GM23248 (cell line): Measurements from ENCODE around the gene IL36G. TPM values are rescaled to one million over a fixed set of nuclear protein-coding genes. Genes with fewer than 3 reads are reported as not detected.

Experiments used
- DNase-seq: peaks from one replicate; pipeline ENCODE4 v3.0.0-alpha.2; 2015
- H2AFZ ChIP-seq: fragments of 200-600 bp; sonication (generic); 2 replicates; pipeline ENCODE4 v1.6.1; 2016; ENCODE audit warnings: antibody characterized with exemption
- H3F3A ChIP-seq: fragments of 200-600 bp; sonication (generic); 2 replicates; pipeline ENCODE4 v1.6.1; 2016; ENCODE audit warnings: mild to moderate bottlenecking, antibody characterized with exemption, mixed run types; ENCODE audit not compliant: insufficient read depth
- H3K27ac ChIP-seq: fragments of 200-600 bp; sonication (generic); 2 replicates; pipeline ENCODE4 v1.5.1; 2016; ENCODE audit warnings: mild to moderate bottlenecking
- H3K27me3 ChIP-seq: fragments of 200-600 bp; sonication (generic); replicated peaks from 2 replicates; pipeline ENCODE4 v1.6.1; 2016; ENCODE audit warnings: mild to moderate bottlenecking; ENCODE audit not compliant: insufficient read depth
- H3K36me3 ChIP-seq: fragments of 200-600 bp; sonication (generic); 2 replicates; pipeline ENCODE4 v1.6.1; 2016; ENCODE audit warnings: low read depth, mild to moderate bottlenecking
- H3K4me1 ChIP-seq: fragments of 200-600 bp; sonication (generic); 2 replicates; pipeline ENCODE4 v1.6.1; 2016; ENCODE audit warnings: mild to moderate bottlenecking; ENCODE audit not compliant: insufficient read depth
- H3K4me2 ChIP-seq: fragments of 200-600 bp; sonication (generic); one replicate; pipeline ENCODE4 v1.6.1; 2016; ENCODE audit warnings: mild to moderate bottlenecking; ENCODE audit not compliant: unreplicated experiment
- H3K4me3 ChIP-seq: fragments of 200-600 bp; sonication (generic); 2 replicates; pipeline ENCODE4 v1.5.1; 2016; ENCODE audit warnings: mild to moderate bottlenecking
- H3K79me2 ChIP-seq: fragments of 200-600 bp; sonication (generic); 2 replicates; pipeline ENCODE4 v1.6.1; 2016; ENCODE audit warnings: mild to moderate bottlenecking; ENCODE audit not compliant: insufficient read depth
- H3K9ac ChIP-seq: fragments of 200-600 bp; sonication (generic); 2 replicates; pipeline ENCODE4 v1.6.1; 2016; ENCODE audit warnings: mild to moderate bottlenecking
- H3K9me2 ChIP-seq: fragments of 200-600 bp; sonication (generic); 2 replicates; pipeline ENCODE4 v1.6.1; 2016; ENCODE audit warnings: mixed run types, mild to moderate bottlenecking, moderate library complexity; ENCODE audit not compliant: insufficient read depth
- H3K9me3 ChIP-seq: fragments of 200-600 bp; sonication (generic); one replicate; pipeline ENCODE4 v1.6.1; 2017; ENCODE audit warnings: low read depth
- H4K20me1 ChIP-seq: fragments of 200-600 bp; sonication (generic); 2 replicates; pipeline ENCODE4 v1.6.0; 2016; ENCODE audit not compliant: insufficient read depth
- EZH2 ChIP-seq: fragments of 200-600 bp; sonication (generic); IDR thresholded peaks from 2 replicates; pipeline ENCODE4 v1.6.1; 2018; ENCODE audit warnings: antibody characterized with exemption, mild to moderate bottlenecking; ENCODE audit not compliant: insufficient read depth, poor library complexity, severe bottlenecking
- EZH2phosphoT487 ChIP-seq: fragments of 200-600 bp; sonication (generic); IDR thresholded peaks from 2 replicates; pipeline ENCODE4 v1.6.1; 2018; ENCODE audit warnings: antibody characterized with exemption, moderate library complexity, mild to moderate bottlenecking, low read depth; ENCODE audit not compliant: insufficient read depth
- WGBS, 2 experiments: methylation state at CpG; one replicate each; pipeline ENCODE4 v1.1.6; 2015 to 2017; ENCODE audit warnings: low lambda C conversion rate in 2 of 2, low coverage in 1 of 2; ENCODE audit errors: missing lambda C conversion rate in 2 of 2; 5-methylcytosine and 5-hydroxymethylcytosine counted together
- in situ Hi-C: fragments of 300-500 bp; cut with MboI; formaldehyde crosslinking; loops from 2 replicates; pipeline ENCODE4 v1.15.0; 2020
- polyA plus RNA-seq: library from polyadenylated mRNA; unstranded; fragments of >200 nt; fragmentation: Nextera tagmentation; extraction: Ambion mirVana; gene quantifications from 2 replicates; pipeline ENCODE4 v1.2.1, GENCODE V29; 2016
- total RNA-seq: library from RNA; depleted of rRNA; stranded (reverse); fragments of >200 nt; shearing (Covaris generic); gene quantifications from 2 replicates; pipeline ENCODE4 v1.2.3, GENCODE V29; 2014

IL36G gene
- total and polyA plus RNA-seq, 2 experiments from 2014 or later: not detected

GRCh38 chr2:112973156-112973555 lies 4.7 kb upstream of the IL36G start:
- no peak overlapping the region for H2AFZ ChIP-seq
- no peaks in the 10 kb centered on the region for H3K9me3 ChIP-seq
- no peaks in the 10 kb centered on the region for H3K9me2 ChIP-seq
- no peaks in the 10 kb centered on the region for H4K20me1 ChIP-seq
- H3F3A ChIP-seq: no peaks in the 10 kb centered on the region
- 13 to 17% methylated on average over 2 of the region's 2 CpGs for WGBS, 2 experiments
- no peak for TF ChIP-seq EZH2phosphoT487
- no peak for TF ChIP-seq EZH2
- H3K27me3 ChIP-seq: peaks cover 46% of the 10 kb centered on the region
- H3K4me3 ChIP-seq: no peak overlapping the region
- no peaks in the 10 kb centered on the region for H3K79me2 ChIP-seq
- H3K9ac ChIP-seq: no peak overlapping the region
- no peaks in the 10 kb centered on the region for H3K36me3 ChIP-seq
- H3K4me1 ChIP-seq: no peaks in the 10 kb centered on the region
- no peak overlapping the region for H3K4me2 ChIP-seq
- in situ Hi-C loops: no loop called here
- no peak overlapping the region for H3K27ac ChIP-seq
- no peak for DNase-seq

GRCh38 chr2:112979731-112980130 lies 1.9 kb downstream of the IL36G start:
- no peak for DNase-seq
- in situ Hi-C loops: no loop called here
- Histone ChIP-seq H3K27me3 (peaks cover 66% of the 10 kb centered on the region), H3K79me2 (no peaks in the 10 kb centered on the region), H3K27ac (no peak overlapping the region), H3K9me2 (no peaks in the 10 kb centered on the region), H3K4me3 (no peak overlapping the region), H3K36me3 (no peaks in the 10 kb centered on the region), H3F3A (no peaks in the 10 kb centered on the region), H3K4me2 (no peak overlapping the region), H3K9me3 (no peaks in the 10 kb centered on the region), H2AFZ (no peak overlapping the region), H3K9ac (no peak overlapping the region), H3K4me1 (no peaks in the 10 kb centered on the region), H4K20me1 (no peaks in the 10 kb centered on the region)
- 0 to 14% methylated on average over 1 of the region's 1 CpG for WGBS, 2 experiments
- no peak for TF ChIP-seq EZH2
- no peak for TF ChIP-seq EZH2phosphoT487

GRCh38 chr2:112980537-112980936 lies 2.7 kb downstream of the IL36G start:
- no peak overlapping the region for H3K4me3 ChIP-seq
- H3K27me3 ChIP-seq: peaks cover 65% of the 10 kb centered on the region

GRCh38 chr2:112985090-112985489 lies 7.3 kb downstream of the IL36G start:
- H3K4me3 ChIP-seq: no peak overlapping the region
- WGBS, 2 experiments: 57 to 58% methylated on average over 5 of the region's 5 CpGs
- no peaks in the 10 kb centered on the region for H4K20me1 ChIP-seq
- no peaks in the 10 kb centered on the region for H3K9me3 ChIP-seq
- H3F3A ChIP-seq: no peaks in the 10 kb centered on the region
- no peak overlapping the region for H2AFZ ChIP-seq
- DNase-seq: no peak
- H3K4me2 ChIP-seq: no peak overlapping the region
- peaks cover 44% of the 10 kb centered on the region for H3K27me3 ChIP-seq
- H3K9ac ChIP-seq: no peak overlapping the region
- no peaks in the 10 kb centered on the region for H3K9me2 ChIP-seq
- no peaks in the 10 kb centered on the region for H3K79me2 ChIP-seq
- no peaks in the 10 kb centered on the region for H3K4me1 ChIP-seq
- no peaks in the 10 kb centered on the region for H3K36me3 ChIP-seq
- TF ChIP-seq EZH2phosphoT487 (no peak), EZH2 (no peak)
- in situ Hi-C loops: no loop called here
- no peak overlapping the region for H3K27ac ChIP-seq

More at GRCh38 chr2:112980537-112980936, 2.7 kb downstream of the IL36G start:
- no peaks in the 10 kb centered on the region for H3K9me3 ChIP-seq
- TF ChIP-seq EZH2 (no peak), EZH2phosphoT487 (no peak)
- H3K9ac ChIP-seq: no peak overlapping the region
- in situ Hi-C loops: no loop called here
- 0 to 30% methylated on average over 1 of the region's 1 CpG for WGBS, 2 experiments
- DNase-seq: no peak
- H3F3A ChIP-seq: no peaks in the 10 kb centered on the region
- no peaks in the 10 kb centered on the region for H4K20me1 ChIP-seq
- H3K79me2 ChIP-seq: no peaks in the 10 kb centered on the region
- H3K9me2 ChIP-seq: no peaks in the 10 kb centered on the region
- H3K4me1 ChIP-seq: no peaks in the 10 kb centered on the region
- no peaks in the 10 kb centered on the region for H3K36me3 ChIP-seq
- H3K27ac ChIP-seq: no peak overlapping the region
- H3K4me2 ChIP-seq: no peak overlapping the region
- no peak overlapping the region for H2AFZ ChIP-seq

- in situ Hi-C loops: no loop called here
Measured at GRCh38 chr2:112989611-112990010, 11.8 kb downstream of the IL36G start.

More at GRCh38 chr2:112989611-112990010, 11.8 kb downstream of the IL36G start:
- Histone ChIP-seq H3K9me3 (peaks cover 3% of the 10 kb centered on the region), H2AFZ (no peak overlapping the region), H4K20me1 (no peaks in the 10 kb centered on the region), H3K36me3 (no peaks in the 10 kb centered on the region), H3K4me2 (no peak overlapping the region), H3K27ac (no peak overlapping the region), H3K79me2 (no peaks in the 10 kb centered on the region), H3K4me1 (no peaks in the 10 kb centered on the region), H3K9ac (no peak overlapping the region), H3K4me3 (no peak overlapping the region), H3K27me3 (peaks cover 4% of the 10 kb centered on the region), H3K9me2 (no peaks in the 10 kb centered on the region), H3F3A (no peaks in the 10 kb centered on the region)
- no peak for DNase-seq
- 26 to 31% methylated on average over 3 of the region's 3 CpGs for WGBS, 2 experiments
- TF ChIP-seq EZH2 (no peak), EZH2phosphoT487 (no peak)
